Cardiac muscle cell (in vitro differentiated cells and primary cell): ENCODE measurements around the gene NR2C2. TPM values are rescaled to one million over a fixed set of nuclear protein-coding genes. Genes with fewer than 3 reads are reported as not detected.

Experiments
- DNase-seq, 2 donors: peaks; one replicate each; pipeline versions ENCODE4 v3.0.0 to v3.0.0-alpha.2; 2010 to 2017; ENCODE audit warnings: low read depth in 1 of 2, low spot score in 1 of 2
- H3K27ac ChIP-seq: fragments of 200-600 bp; sonication (generic); 2 replicates; pipeline ENCODE4 v1.5.1; 2016
- H3K27me3 ChIP-seq: fragments of 200-600 bp; sonication (generic); 2 replicates; pipeline ENCODE4 v1.6.0; 2016; ENCODE audit warnings: control low read depth
- H3K36me3 ChIP-seq: fragments of 200-600 bp; sonication (generic); 2 replicates; pipeline ENCODE4 v1.5.1; 2016; ENCODE audit warnings: control low read depth
- H3K4me1 ChIP-seq: fragments of 200-600 bp; sonication (generic); 2 replicates; pipeline ENCODE4 v1.8.1; 2017; ENCODE audit warnings: low read depth, mild to moderate bottlenecking, mixed run types
- H3K4me3 ChIP-seq: fragments of 200-600 bp; sonication (generic); 2 replicates; pipeline ENCODE4 v1.5.1; 2016; ENCODE audit warnings: mild to moderate bottlenecking
- H3K9me3 ChIP-seq: fragments of 200-600 bp; sonication (generic); 2 replicates; pipeline ENCODE4 v1.5.1; 2017; ENCODE audit warnings: low read depth, mild to moderate bottlenecking, control low read depth
- CTCF ChIP-seq: IDR thresholded peaks from 2 replicates; pipeline ENCODE4 v1.5.1; 2012; ENCODE audit warnings: low read depth, mild to moderate bottlenecking, low read length
- polyA plus RNA-seq: library from polyadenylated mRNA; unstranded; fragments of >200 nt; fragmentation: Nextera tagmentation; extraction: Ambion mirVana; gene quantifications from 2 replicates; pipeline ENCODE4 v1.2.1, GENCODE V29; 2016
- total RNA-seq: library from RNA; depleted of rRNA; stranded (reverse); fragments of >200 nt; gene quantifications from 2 replicates; pipeline ENCODE4 v1.2.3, GENCODE V29; 2016

Gene NR2C2
- total and polyA plus RNA-seq, 2 experiments from 2014 or later, result 16.2 to 26.5 TPM

GRCh38 chr3:14905055-14905657, 42.2 kb upstream of the NR2C2 start:
- TF ChIP-seq CTCF, result no peak

GRCh38 chr3:14906355-14906971, 40.9 kb upstream of the NR2C2 start:
- H3K4me1 ChIP-seq, result no peaks in the 10 kb centered on the region
- H3K27ac ChIP-seq, result no peak overlapping the region
- H3K9me3 ChIP-seq, result no peaks in the 10 kb centered on the region
- no peak for TF ChIP-seq CTCF
- H3K27me3 ChIP-seq, result no peaks in the 10 kb centered on the region
- H3K36me3 ChIP-seq, result no peaks in the 10 kb centered on the region
- DNase-seq, result no peak
- no peak overlapping the region for H3K4me3 ChIP-seq

More at GRCh38 chr3:14905055-14905657, 42.2 kb upstream of the NR2C2 start:
- Histone ChIP-seq H3K27me3 (no peaks in the 10 kb centered on the region), H3K9me3 (no peaks in the 10 kb centered on the region), H3K36me3 (no peaks in the 10 kb centered on the region), H3K4me3 (no peak overlapping the region), H3K27ac (no peak overlapping the region), H3K4me1 (no peaks in the 10 kb centered on the region)
- DNase-seq, result no peak

GRCh38 chr3:14907043-14907966, 40.1 kb upstream of the NR2C2 start:
- Histone ChIP-seq H3K9me3 (no peaks in the 10 kb centered on the region), H3K4me3 (no peak overlapping the region), H3K4me1 (no peaks in the 10 kb centered on the region), H3K36me3 (no peaks in the 10 kb centered on the region), H3K27ac (no peak overlapping the region), H3K27me3 (no peaks in the 10 kb centered on the region)
- no peak for DNase-seq
- TF ChIP-seq CTCF, result no peak

GRCh38 chr3:14909250-14909649, 38.1 kb upstream of the NR2C2 start:
- no peaks in the 10 kb centered on the region for H3K27me3 ChIP-seq
- no peaks in the 10 kb centered on the region for H3K4me1 ChIP-seq
- H3K36me3 ChIP-seq, result no peaks in the 10 kb centered on the region
- no peak overlapping the region for H3K4me3 ChIP-seq
- no peak overlapping the region for H3K27ac ChIP-seq
- no peaks in the 10 kb centered on the region for H3K9me3 ChIP-seq
- no peak for TF ChIP-seq CTCF
- no peak for DNase-seq

- Histone ChIP-seq H3K4me3 (no peak overlapping the region), H3K36me3 (no peaks in the 10 kb centered on the region), H3K27me3 (no peaks in the 10 kb centered on the region), H3K27ac (no peak overlapping the region), H3K9me3 (no peaks in the 10 kb centered on the region), H3K4me1 (no peaks in the 10 kb centered on the region)
- DNase-seq, result no peak
- no peak for TF ChIP-seq CTCF
These were observed 35.7 kb upstream of the NR2C2 start for GRCh38 chr3:14911651-14912050.
